ENCODE data around the gene LRRC18. TPM values are rescaled to one million over a fixed set of nuclear protein-coding genes. Genes with fewer than 3 reads are reported as not detected.

Gene LRRC18
- total and polyA plus RNA-seq, 9 of the 15 experiments (the other 6 are each of a cell fraction or from before 2014, with no cell fraction given) = not detected

DNA sequence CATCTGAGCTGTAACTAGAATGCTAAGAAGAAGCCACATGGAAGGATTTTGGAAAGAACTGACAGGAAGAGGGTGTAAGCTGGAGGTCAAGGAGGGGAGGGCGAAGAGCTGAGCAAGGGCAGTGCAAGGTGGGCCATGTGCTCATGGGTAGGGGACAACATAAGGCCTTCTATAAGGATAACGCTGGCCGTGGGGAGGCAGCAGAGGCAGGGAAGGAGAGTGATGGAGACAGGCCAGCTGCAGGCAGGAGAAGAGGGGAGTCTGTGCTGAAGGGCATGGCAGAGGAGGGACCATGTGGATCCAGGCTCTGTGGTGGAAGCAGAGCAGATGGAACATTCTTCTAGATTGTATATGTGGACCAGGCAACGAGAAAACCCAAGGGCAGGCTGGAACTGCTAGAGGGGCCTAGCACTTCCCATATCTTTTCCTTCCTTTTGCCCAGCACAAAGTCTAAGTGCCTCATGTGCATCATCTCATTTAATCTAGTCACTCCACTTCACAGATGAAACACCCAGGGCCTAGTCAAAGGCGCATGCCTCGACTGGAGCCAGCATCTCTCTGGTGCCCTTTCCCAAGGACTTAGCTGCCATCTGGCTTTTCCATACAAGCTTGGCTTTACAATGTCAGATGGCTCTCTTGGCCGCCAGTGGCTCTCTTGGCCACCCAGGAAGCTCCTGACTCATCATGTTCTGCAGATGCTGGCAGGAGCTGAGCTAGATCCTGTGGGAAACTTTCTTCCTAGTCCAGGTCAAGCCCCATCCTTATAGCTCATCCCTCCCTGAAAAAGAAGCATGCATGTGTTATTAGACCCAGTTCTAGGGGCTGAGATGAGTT lies 6.6 kb downstream of the LRRC18 start:
- FAIRE-seq (no peak), ATAC-seq (no peak), DNase-seq (ENCODE audit: extremely low read depth in 1 of 4, low spot score in 3 of 4) (no peak)
- ChIA-PET CTCF (ENCODE audit: low intra/inter-chr PET ratio) (interaction anchor here (0.7 kb wide), 1 partner anchor 274 kb away, joined by 4 read pairs; no protein-coding TSS in a partner anchor), POLR2A (interaction anchor here (0.5 to 0.6 kb wide), 2 partner anchors 16 to 22 kb away, joined by 3 to 4 read pairs; no protein-coding TSS in a partner anchor)
- Histone ChIP-seq H3K9ac (ENCODE audit: insufficient read depth in 1 of 2, low read depth in 2 of 2, low read length in 2 of 2) (no peak overlapping the region), H3K4me3 (no peak overlapping the region), H3K27me3 (ENCODE audit: control insufficient read depth in 2 of 2, insufficient read depth in 2 of 2, low read length in 2 of 2) (peaks cover 29 to 63% of the 10 kb centered on the region in 2 experiments), H3K27ac (ENCODE audit: extremely low read depth, low read depth, low read length) (no peak overlapping the region), H4K20me1 (replicated peaks; ENCODE audit: control insufficient read depth, insufficient read depth, low read length) (no peaks in the 10 kb centered on the region), H3K9me1 (ENCODE audit: control insufficient read depth, insufficient read depth, low read length) (no peaks in the 10 kb centered on the region), H3K79me2 (ENCODE audit: control insufficient read depth, insufficient read depth, low read length) (no peaks in the 10 kb centered on the region), H3K4me1 (replicated peaks in 1 of 2; ENCODE audit: control insufficient read depth in 2 of 2, insufficient read depth in 2 of 2, low read length in 2 of 2) (no peaks in the 10 kb centered on the region; a peak in 1 of 5 replicates), H3K36me3 (ENCODE audit: control insufficient read depth, insufficient read depth, low read length) (no peaks in the 10 kb centered on the region), H2AFZ (ENCODE audit: low read depth, low read length) (no peak overlapping the region), H3K4me2 (ENCODE audit: insufficient read depth, low read length) (no peak overlapping the region), H3K9me3 (replicated peaks; ENCODE audit: control insufficient read depth, insufficient read depth, low read depth, low read length) (no peaks in the 10 kb centered on the region)
- no TSS peak for BruUV-seq (replicated peaks)
- 0% methylated on average over 7 of the region's 7 CpGs for WGBS (ENCODE audit: insufficient coverage, low coverage, missing lambda C conversion rate)
- in situ Hi-C loops (cut with MboI) (no loop called here), intact Hi-C loops (cut with micrococcal nuclease) (no loop called here)
- no peak for TF ChIP-seq ARID2 (IDR thresholded peaks at IDR 0.05)
- no peak for TF ChIP-seq YY1 (IDR thresholded peaks at IDR 0.05; ENCODE audit: borderline replicate concordance in 1 of 3, control insufficient read depth in 1 of 3, extremely low read depth in 1 of 3, insufficient read depth in 3 of 3, insufficient read length in 1 of 3, insufficient replicate concordance in 2 of 3, low read depth in 1 of 3, low read length in 2 of 3)
- TF ChIP-seq BCOR (IDR thresholded peaks at IDR 0.05) = no peak
- TF ChIP-seq GABPA (tag; conservative IDR thresholded peaks at IDR 0.05; ENCODE audit: low read depth) = no peak
- TF ChIP-seq HDAC3 (IDR thresholded peaks at IDR 0.05; ENCODE audit: borderline replicate concordance, partially characterized antibody) = no peak
- TF ChIP-seq, protein P1, sequence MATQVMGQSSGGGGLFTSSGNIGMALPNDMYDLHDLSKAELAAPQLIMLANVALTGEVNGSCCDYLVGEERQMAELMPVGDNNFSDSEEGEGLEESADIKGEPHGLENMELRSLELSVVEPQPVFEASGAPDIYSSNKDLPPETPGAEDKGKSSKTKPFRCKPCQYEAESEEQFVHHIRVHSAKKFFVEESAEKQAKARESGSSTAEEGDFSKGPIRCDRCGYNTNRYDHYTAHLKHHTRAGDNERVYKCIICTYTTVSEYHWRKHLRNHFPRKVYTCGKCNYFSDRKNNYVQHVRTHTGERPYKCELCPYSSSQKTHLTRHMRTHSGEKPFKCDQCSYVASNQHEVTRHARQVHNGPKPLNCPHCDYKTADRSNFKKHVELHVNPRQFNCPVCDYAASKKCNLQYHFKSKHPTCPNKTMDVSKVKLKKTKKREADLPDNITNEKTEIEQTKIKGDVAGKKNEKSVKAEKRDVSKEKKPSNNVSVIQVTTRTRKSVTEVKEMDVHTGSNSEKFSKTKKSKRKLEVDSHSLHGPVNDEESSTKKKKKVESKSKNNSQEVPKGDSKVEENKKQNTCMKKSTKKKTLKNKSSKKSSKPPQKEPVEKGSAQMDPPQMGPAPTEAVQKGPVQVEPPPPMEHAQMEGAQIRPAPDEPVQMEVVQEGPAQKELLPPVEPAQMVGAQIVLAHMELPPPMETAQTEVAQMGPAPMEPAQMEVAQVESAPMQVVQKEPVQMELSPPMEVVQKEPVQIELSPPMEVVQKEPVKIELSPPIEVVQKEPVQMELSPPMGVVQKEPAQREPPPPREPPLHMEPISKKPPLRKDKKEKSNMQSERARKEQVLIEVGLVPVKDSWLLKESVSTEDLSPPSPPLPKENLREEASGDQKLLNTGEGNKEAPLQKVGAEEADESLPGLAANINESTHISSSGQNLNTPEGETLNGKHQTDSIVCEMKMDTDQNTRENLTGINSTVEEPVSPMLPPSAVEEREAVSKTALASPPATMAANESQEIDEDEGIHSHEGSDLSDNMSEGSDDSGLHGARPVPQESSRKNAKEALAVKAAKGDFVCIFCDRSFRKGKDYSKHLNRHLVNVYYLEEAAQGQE (IDR thresholded peaks at IDR 0.05; ENCODE audit: borderline replicate concordance) = no peak
- TF ChIP-seq, protein P1 (CRISPR knock-in tag; IDR thresholded peaks at IDR 0.05; ENCODE audit: low read depth) = no peak
- TF ChIP-seq, protein P2, sequence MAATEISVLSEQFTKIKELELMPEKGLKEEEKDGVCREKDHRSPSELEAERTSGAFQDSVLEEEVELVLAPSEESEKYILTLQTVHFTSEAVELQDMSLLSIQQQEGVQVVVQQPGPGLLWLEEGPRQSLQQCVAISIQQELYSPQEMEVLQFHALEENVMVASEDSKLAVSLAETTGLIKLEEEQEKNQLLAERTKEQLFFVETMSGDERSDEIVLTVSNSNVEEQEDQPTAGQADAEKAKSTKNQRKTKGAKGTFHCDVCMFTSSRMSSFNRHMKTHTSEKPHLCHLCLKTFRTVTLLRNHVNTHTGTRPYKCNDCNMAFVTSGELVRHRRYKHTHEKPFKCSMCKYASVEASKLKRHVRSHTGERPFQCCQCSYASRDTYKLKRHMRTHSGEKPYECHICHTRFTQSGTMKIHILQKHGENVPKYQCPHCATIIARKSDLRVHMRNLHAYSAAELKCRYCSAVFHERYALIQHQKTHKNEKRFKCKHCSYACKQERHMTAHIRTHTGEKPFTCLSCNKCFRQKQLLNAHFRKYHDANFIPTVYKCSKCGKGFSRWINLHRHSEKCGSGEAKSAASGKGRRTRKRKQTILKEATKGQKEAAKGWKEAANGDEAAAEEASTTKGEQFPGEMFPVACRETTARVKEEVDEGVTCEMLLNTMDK (IDR thresholded peaks at IDR 0.05; ENCODE audit: borderline replicate concordance, insufficient read depth, low read depth, low read length, poor library complexity, severe bottlenecking) = no peak
- TF ChIP-seq FOS (IDR thresholded peaks at IDR 0.05; ENCODE audit: extremely low read depth, insufficient read length) = no peak
- no peak for TF ChIP-seq ZNF707 (CRISPR knock-in tag; conservative IDR thresholded peaks at IDR 0.05)

Measured in K562 (cell line).